Brain microvascular endothelial cell (primary cell): ENCODE data around the gene HIP1.
"Not testable (repeated sequence)": the region's sequence is repeated elsewhere in the genome, so short reads cannot be mapped to it uniquely, and the experiment has no call there.

Source experiments
- DNase-seq: peaks from one replicate; pipeline ENCODE4 v3.0.0-alpha.2; 2020
- H3K27ac ChIP-seq: fragments of 250-450 bp; sonication (Bioruptor Pico); 2 replicates; pipeline ENCODE4 v1.5.1; 2020; ENCODE audit warnings: mild to moderate bottlenecking, moderate library complexity
- H3K27me3 ChIP-seq: fragments of 250-450 bp; sonication (Bioruptor Pico); replicated peaks from 2 replicates; pipeline ENCODE4 v1.5.1; 2020; ENCODE audit warnings: mild to moderate bottlenecking
- H3K36me3 ChIP-seq: fragments of 250-450 bp; sonication (Bioruptor Pico); replicated peaks from 2 replicates; pipeline ENCODE4 v1.5.1; 2020; ENCODE audit warnings: mild to moderate bottlenecking
- H3K4me3 ChIP-seq: 2 replicates; pipeline ENCODE4 v1.5.1; 2011; ENCODE audit warnings: low read depth, mild to moderate bottlenecking, control low read depth, low read length, moderate library complexity
- CTCF ChIP-seq: IDR thresholded peaks from 2 replicates; pipeline ENCODE4 v1.5.1; 2011; ENCODE audit warnings: low read depth, mild to moderate bottlenecking, moderate library complexity, low read length, control low read depth, inconsistent platforms; ENCODE audit errors: missing control alignments
- in situ Hi-C: cut with HindIII; loops from 2 replicates; pipeline ENCODE4 v1.10.0; 2017; ENCODE audit warnings: low sequenced_read_pairs, low pct_ligation_motif_present

Gene HIP1

GRCh38 chr7:75772081-75773077 is 33.6 kb upstream of the HIP1 start, which contains the start of gene CCL26:
Gene CCL26, minus strand, starts transcription at chr7:75772211. Its CDS starts 35 bp downstream, at chr7:75772176.
- no peak within 1 kb of the TSS for H3K4me3 ChIP-seq
- no peak for TF ChIP-seq CTCF
- H3K36me3 ChIP-seq, result no peaks in the 10 kb centered on the region
- peak; percentile 86 for DNase-seq
- peak within 1 kb of the TSS; percentile 34 for H3K27ac ChIP-seq
- in situ Hi-C loops, result no loop called here
- H3K27me3 ChIP-seq, result no peaks in the 10 kb centered on the region

- Histone ChIP-seq H3K36me3 (no peaks in the 10 kb centered on the region), H3K27me3 (no peaks in the 10 kb centered on the region), H3K4me3 (no peak overlapping the region), H3K27ac (peak overlapping the region; percentile 34)
- TF ChIP-seq CTCF, result no peak
- peak; percentile 69 for DNase-seq
- in situ Hi-C loops, result no loop called here
Measured at GRCh38 chr7:75771224-75771623, 32.5 kb upstream of the HIP1 start.

GRCh38 chr7:75762350-75762917 is 23.7 kb upstream of the HIP1 start:
- Histone ChIP-seq H3K27me3 (no peaks in the 10 kb centered on the region), H3K27ac (no peak overlapping the region), H3K36me3 (no peaks in the 10 kb centered on the region), H3K4me3 (no peak overlapping the region)
- in situ Hi-C loops, result no loop called here
- peak; percentile 68 for TF ChIP-seq CTCF
- DNase-seq, result peak; percentile 25

- H3K27ac ChIP-seq, H3K4me3 ChIP-seq, DNase-seq, H3K27me3 ChIP-seq, in situ Hi-C loops, H3K36me3 ChIP-seq: not testable (repeated sequence)
Measured at GRCh38 chr7:75761801-75762200, 23.1 kb upstream of the HIP1 start.

- no peak overlapping the region for H3K4me3 ChIP-seq
- peak; percentile 35 for DNase-seq
- H3K27ac ChIP-seq, result no peak overlapping the region
- H3K27me3 ChIP-seq, result no peaks in the 10 kb centered on the region
- H3K36me3 ChIP-seq, result no peaks in the 10 kb centered on the region
- in situ Hi-C loops, result no loop called here
- TF ChIP-seq CTCF, result no peak
Measured at GRCh38 chr7:75758491-75758890, 19.8 kb upstream of the HIP1 start.

- in situ Hi-C loops, result no loop called here
- DNase-seq, result no peak
- no peak for TF ChIP-seq CTCF
- Histone ChIP-seq H3K36me3 (no peaks in the 10 kb centered on the region), H3K27me3 (no peaks in the 10 kb centered on the region), H3K4me3 (no peak overlapping the region), H3K27ac (no peak overlapping the region)
Measured at GRCh38 chr7:75757860-75758259, 19.1 kb upstream of the HIP1 start.
